NCI-H82 (cell line): ENCODE results near the gene OGDH.
A peak's percentile ranks its signal among the peaks of the same experiment; 100 is the strongest.

ENCODE experiments used
- DNase-seq: peaks from one replicate; lab custom pipeline; 2025; lab: John Stamatoyannopoulos, UW

Gene OGDH

DNA sequence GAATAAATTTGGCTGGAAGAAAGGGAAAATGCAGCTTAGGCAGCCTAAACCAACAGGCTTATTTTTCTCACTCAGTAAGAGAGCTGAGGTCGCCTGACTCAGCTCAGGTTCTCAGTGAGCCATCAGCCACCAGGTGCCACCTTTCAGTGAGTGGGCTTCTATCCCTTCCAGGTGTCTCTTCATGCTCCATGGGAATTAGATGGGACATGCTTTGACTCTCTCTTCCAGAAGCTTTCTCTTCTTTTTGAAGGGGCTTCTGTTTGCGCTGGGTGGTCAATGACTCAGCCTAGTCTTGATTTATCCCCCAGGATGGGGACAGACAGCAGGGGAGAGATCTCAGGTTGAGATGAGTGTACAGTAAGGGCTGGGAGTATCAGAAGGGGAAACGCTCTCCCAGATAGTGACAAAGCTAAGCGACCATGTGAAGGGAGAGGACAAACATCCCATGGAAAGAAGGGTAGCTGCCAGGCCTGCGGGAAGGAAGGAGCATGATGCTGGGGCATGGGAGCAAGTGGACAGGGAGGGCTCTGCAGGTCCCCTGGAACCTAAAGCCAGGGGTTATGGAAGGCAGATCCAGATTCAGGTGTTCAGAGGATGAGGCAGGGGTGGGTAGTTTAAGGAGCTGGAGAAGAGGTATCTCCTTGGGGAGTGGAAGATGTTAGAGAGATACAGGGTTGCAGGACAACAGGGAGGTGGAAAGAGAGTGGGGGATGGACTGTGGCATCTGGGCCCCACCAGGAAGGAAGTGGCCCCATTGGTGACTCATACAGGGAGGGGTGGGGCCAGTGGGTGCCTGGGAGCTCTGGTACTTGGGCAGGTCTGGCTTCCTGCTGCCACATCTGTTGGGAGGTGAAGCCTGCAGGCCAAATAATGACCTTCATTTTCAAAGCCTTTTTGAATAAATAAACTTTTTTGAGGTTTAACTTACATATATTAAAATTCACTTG, 32.5 kb downstream of the OGDH start:
- peak; percentile 36 for DNase-seq

DNA sequence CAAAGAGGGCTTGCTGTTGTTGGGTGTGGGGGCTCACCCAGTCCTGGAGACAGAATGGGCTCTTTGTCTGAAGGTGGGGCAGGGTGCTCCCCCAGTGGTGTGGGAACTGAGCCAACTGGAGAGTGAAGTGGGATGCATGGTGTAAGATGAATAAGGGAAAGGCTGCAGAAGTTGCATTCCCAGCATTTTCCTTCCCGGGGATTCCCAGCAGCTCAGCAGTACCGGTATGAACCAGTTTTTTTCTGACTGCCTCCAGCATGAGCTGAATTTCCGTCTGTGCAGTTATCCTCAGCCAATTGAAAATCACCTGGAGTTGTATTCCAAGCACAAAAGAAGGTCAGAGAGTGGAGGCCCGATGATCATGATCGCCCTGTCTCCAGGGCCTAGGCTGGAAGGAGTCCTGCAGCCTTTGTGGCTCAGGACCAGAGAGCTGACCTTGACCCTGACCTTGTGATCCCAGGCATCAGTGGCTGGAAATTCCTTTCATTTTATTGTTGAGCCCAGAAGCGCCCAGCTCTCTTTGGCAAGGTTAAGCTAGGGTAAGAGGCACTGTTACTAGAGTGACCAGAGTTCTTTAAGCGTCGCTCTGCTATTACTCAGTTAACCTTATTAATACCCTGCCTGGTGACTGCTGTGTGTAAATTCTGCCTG, 33.4 kb downstream of the OGDH start:
- DNase-seq, result no peak

DNA sequence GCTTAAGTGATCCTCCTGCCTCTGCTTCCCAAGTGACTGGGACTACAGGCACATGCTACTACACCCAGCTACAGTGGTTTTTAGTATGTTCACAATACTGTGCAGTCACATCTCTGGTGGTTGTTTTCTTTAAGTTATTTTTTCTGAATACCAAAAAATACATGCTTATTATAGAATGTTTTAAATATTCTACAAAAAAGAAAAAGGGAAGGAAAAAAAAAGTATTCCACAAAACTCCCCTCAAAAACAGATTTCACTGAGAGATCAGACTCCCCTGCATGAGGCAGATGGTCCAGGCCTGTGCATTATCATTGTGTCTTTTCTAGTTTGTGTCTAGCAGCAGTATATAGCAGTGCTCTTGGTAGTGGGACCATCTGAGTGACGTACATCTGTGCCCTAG, 36.8 kb downstream of the OGDH start:
- no peak for DNase-seq

DNA sequence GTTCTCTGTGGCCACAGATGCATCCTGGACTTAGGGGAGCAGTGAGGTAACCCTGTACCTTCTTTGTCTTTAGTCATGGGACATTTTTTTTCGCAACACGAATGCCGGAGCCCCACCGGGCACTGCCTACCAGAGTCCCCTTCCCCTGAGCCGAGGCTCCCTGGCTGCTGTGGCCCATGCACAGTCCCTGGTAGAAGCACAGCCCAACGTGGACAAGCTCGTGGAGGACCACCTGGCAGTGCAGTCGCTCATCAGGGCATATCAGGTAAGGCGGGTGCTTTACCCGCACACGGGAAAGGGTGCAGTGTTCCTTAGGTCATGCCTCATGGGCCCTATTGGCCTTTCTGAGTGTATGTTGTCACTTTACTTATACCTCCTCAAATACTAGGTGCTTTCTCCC, 38.8 kb downstream of the OGDH start:
- no peak for DNase-seq

DNA sequence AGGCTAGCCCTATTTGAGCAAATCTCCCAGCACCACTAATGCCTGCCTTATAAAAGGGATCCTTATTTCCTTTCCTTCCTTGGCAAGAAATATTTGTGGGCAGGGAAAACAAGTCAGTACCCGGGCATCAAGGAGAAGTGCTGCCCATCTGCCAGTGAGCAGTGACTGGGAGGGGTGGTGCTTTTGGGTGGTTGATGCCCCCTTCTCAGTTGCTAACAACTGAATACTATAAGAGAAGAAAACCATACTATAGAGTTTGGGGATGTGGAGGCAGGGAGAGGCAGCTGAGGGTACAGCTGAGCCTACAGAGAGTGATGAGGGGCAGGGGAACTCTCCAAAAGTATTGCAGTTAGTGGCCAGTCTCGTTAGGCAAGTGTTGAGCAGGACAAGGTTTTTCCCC, 39.3 kb downstream of the OGDH start:
- no peak for DNase-seq

DNA sequence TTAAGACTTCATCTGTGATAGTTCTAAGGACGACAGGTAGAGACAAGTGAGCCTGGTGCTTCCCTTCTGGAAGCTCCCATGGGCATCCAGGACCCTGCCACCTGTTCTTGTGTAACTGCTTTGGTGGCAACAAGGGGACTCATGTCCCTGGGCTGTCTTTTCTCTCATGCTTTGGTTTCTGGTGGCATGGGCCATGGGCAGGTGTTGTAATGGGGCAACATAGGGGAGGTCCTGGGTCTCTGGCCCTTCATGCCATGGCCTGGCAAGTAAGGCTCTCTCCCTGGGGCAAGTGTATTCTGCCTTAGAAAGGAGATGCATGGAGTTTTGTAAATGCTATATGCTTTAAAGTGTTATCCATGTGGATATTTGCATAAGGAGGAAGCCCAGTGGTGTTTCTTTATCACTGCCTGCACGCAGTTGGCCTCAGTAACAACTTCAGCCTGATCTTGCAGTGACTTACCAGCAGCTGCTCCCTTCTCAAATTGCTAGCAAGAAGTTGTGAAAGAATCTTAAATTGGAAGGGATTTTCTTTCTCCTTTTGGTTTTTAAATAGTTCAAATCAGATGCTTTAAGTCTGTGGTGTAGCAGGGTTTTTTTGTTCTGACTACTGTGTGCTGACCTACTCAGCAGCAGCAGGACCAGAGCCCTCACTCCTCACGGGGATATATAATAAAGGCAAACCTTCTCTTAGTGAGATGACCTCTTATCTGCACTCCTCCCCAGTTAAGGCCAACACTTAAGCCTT, 39.9 kb downstream of the OGDH start:
- no peak for DNase-seq

DNA sequence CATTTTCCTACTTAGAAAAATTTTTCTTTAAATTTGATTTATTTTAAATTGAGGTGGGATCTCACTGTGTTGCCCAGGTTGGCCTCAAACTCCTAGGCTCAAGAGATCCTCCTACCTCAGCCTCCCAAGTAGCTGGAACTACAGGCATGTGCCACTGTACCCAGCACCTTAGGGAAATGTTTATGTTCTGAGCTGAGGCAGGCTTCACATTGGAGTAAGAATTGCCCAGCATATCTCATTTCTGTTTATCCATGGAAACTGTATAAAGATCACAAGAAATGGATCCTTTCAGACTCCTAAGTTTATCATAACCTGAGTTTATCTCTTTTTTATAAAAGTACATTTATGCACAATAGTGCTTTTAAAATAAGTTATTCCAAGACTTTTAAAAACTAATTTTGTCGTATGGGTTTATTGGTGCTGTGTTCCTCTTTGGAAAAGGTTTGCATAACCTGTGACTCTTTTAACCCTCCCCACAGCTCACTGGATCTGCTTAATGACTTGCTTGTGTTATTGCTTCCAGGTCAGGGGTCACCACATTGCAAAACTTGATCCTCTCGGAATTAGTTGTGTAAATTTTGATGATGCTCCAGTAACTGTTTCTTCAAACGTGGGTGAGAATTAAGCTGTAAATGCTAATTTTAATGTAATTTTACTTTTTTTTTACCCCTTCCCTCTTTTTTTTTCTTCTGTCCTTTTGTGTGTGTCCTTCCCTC, 40.7 kb downstream of the OGDH start:
- no peak for DNase-seq

DNA sequence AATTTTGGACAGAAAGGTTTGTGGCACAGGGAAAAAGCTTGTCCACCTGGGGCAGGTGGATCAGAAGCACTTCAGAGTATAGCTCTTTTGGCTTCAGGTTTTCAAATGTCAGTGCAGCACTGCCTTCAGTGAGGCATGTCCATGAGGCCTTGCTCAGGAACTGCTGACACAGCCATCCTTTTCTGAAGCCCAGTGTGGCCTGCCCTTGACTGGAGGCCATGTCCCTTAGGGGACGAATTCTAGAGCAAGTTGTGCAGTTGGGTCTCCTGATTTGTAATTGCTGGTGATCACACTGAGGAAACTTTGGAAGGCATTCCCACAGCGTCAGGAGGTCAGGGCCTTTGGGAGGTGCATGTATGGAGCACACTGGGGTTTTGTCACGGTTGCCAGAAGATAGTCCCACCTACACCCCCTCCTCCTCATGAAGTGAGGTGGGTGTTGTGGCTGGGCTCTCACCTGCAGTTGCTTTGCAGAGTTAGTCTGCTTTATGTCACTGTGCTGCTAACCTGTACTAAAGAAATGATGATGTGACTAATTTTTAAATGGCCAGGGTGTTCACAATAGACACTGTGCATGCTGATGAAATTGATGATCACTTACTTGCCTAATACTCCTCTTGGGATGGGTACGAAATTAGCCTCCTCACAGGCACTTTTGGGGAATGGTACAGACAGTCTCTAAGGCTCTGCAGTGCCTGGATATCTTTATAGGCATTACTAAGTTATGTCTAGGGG, 41.7 kb downstream of the OGDH start:
- DNase-seq, result no peak

DNA sequence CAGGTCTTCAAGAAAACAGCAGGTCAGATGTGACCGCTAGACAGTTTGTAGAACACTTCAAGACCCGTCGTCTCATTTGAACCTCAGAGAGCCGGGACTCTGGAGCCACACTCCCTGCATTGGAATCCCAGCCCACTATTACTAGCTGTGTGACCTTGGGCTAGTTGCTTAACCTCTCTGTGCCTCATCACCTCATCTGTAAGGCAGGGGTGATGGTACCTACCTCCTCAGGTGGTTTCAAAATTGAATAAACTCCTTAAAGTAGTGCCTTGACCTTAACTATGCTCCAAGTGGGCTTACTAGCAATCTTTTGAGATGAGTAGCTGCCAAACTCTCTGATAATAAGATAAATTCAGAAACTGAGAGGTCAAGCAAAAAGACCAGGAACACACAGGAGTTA, 43.8 kb downstream of the OGDH start:
- no peak for DNase-seq

DNA sequence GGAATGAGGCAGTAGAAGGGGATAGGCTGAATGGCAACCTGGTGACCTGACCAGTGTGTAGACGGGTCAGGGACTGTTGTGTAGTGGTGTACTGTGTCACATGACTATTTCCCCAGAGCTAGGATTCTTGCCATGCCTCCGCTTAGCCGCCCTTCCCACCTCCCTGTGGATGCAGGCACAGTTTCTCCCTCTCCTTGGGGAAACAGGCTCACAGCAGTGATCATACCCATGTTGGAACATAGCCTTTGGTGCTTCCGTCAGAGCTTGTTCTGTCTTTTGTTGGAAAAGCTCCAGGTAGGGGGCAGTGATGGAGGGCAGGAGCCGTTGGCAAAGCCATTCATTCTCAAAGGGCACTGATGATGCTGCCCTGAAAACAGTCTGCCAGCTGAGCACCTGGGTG, 44.3 kb downstream of the OGDH start:
- no peak for DNase-seq

DNA sequence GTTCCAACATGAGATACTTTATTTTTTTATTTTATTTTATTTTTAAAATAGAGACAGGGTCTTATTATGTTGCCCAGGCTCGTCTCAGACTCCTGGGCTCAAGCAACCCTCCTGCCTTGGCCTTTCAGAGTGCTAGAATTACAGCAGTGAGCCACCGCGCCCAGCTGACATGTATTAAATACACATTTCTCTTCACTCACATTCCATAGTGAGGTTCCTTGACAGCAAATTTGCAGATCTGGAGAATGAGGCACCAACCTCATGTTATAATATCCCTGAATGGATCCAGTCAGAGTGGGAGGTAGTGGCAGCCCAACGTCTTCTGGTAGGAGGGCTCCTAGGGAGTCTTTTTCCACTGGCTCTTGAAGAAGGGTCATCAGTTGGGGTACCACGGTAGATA, 46.1 kb downstream of the OGDH start:
- DNase-seq, result no peak

DNA sequence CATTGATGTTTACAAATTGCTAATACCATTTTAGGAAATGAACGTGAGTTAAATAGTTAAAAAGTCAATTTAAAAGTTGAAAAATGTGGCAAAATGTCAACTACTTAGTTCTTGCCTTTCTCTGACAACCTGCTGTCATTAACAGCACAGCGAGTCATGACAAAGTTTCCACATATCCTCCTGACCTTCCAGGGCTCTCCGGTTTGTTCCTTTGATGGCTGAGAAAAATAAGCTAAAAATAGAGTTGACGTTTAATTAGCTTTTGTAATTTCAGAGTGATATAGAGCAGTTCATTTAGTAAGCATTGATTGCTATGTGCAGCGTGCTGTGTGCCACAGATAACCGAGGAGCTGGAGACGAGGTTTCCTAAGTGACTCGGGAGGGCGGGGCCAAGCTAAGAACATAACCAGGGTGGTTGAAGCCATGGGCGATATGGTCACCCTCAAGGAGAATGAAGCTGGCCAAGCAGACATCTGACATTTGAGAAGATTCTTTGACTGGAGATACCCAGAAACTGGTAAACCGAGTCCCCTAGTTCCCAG, 47.9 kb downstream of the OGDH start:
- DNase-seq, result no peak

DNA sequence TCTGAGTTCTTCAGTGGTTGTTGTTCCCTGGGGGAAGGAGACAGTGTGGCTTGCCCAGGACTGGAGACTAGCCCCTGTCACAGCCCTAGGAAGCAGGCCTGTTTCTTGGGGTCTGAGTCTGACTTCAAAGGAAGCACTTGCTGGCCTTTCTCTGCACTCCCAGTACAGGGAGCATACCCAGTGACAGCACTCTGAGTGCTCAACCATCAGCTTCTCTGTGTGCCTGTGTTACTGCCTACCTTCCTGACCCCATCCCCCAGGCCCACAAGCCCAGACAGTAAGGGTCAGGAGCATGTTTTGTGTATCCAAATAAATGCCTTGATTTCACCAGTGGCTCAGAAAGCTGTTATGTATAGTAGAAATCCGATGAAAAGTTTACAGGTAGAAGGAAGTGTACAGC, 48.9 kb downstream of the OGDH start:
- DNase-seq, result no peak

DNA sequence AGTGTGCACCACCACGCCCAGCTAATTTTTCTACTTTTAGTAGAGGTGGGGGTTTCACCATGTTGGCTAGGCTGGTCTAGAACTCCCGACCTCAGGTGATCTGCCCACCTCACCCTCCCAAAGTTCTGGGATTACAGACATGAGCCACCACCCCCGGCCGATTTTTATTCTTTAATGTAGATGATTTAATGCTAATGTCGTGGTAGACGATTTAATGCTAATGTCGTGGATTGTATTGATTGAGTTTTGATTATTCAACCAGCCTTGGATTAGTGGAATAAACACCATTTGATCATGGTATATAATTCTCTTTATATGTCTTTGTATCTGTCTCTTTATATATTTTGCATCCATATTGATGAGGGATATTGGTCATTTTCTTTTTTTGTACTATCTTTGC, 52.6 kb downstream of the OGDH start:
- no peak for DNase-seq

DNA sequence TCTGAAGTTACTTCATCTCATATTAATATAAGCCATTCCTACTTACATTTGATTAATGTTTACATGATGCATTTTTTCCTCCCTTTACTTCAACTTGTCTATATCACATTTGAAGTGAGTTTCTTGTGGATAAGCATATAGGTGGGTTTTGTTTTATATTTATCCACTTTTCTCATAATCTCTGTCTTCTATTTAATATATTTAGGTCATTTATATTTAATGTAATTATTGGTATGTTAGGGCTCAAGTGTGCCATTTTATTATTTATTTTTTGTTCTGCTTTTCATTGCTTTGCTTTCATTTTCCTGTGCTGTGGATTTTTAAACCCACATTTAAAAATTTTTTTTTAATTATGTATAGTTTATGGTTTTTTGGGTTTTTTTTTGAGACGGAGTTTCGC, 54.8 kb downstream of the OGDH start:
- no peak for DNase-seq

DNA sequence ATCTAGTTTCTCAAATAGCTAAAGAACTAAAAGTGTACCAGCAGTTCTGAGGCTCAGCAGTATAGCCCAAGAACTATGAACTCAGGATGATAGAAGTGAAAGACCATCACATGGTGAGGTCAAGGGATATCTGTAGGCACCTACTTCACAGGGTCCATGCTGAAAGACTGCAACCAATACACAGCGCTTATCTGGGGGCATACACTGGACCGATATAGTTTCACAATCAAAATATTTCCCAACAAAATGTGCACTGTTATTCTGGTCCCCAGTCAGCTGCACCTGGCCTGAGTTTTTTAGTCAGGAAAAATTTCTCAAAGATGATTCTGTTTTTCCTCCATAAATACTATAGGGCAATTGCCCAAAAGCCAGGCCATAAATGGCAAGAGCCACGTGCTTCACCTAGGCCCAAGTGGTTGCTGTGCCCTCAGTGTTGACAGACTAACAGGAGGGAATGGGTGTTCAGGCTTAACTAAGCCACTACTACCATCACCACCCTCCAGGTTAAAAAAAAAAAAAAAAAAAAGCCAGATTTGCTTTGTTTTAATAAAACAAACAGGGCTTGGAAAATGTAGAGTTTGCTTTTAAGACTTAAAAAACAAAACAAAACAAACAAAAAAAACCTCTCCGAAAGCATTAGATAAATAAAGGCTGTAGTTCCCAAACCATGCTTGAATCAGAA, 58.5 kb downstream of the OGDH start:
- no peak for DNase-seq

DNA sequence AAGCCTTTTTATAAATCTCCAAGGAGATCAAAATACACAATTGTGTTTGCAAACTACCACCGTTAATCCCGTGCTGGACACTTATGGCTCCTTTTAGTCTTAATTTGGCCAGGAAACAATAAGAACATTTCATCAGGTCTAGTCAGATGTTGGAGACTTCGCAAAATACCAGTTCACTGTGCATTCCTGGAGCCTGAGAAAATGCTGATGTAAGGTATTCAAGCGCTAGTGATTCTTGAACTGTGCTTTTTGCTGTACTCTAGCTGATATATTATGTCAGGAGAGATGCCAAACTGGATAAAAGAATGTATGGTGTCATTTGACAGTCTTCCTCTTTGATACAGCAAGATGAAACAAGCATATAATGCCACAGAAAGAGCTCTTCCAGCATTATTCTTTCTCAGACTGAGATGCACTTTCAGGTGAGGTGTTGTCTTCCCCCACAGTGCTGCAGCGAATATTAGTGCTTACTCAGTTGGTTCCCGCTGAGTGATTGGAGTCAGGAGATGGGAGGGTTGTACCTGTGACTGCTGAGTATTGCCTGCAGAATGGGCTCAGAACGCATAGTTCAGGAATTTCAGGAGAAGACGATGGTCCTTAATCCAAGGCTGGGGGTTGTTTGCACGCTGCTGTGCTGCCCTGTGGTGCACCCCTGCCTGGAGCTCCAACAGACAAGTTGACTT, 59.2 kb downstream of the OGDH start:
- DNase-seq, result no peak

DNA sequence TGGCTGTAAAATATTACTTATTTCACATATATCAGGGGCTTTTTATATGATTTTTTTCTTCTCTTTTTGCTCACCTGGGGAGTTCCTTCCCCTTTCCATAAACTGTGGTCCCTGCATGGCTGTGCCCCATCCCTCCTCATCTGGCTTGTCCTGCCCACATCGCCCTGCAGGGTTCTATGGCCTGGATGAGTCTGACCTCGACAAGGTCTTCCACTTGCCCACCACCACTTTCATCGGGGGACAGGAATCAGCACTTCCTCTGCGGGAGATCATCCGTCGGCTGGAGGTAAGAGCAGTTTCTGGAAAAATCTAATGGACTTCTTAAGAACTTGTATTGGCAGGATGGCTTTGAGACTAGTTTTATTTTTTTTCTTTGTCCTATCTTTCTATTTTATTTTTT, 60.1 kb downstream of the OGDH start:
- no peak for DNase-seq

DNA sequence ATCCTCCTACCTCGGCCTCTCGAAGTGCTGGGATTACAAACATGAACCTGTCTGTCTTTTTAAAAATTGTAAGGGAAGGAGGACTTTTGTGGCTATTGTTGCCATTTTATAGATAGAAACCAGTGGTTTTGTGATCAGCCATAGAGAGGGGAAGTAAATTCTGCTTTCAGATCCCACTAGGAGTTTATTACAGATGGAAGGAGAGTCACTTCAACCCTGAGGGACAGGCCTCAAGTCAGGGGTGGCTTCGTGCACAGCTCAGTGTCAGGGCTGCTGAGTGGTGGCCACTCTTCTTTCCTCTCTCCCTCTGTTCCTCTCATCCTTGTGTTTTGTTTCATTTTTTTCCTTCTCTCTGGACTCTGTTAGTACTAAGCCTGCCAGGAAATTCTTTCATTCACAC, 60.8 kb downstream of the OGDH start:
- no peak for DNase-seq

DNA sequence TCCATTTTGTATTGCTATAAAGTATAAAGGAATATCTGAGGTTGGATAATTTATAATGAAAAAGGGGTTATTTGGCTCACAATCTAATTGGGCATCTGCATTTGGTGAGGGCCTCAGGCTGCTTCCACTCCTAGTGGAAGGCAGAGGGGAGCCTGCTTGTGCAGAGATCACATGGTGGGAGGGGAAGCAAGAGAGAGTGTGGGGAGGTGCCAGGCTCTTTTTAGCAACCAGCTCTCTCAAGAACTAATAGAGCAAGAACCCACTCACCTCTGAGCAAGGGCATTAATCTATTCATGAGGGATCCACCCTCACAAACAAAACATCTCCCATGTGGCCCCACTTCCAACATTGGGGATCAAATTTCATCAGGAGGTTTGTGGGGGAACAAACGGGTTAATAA, 64.6 kb downstream of the OGDH start:
- DNase-seq, result no peak
